ENCODE measurements around the gene RER1. TPM values are rescaled to one million over a fixed set of nuclear protein-coding genes. Genes with fewer than 3 reads are reported as not detected.

RER1 gene
- total RNA-seq, 1 experiment from 2014 or later = 110 TPM

DNA sequence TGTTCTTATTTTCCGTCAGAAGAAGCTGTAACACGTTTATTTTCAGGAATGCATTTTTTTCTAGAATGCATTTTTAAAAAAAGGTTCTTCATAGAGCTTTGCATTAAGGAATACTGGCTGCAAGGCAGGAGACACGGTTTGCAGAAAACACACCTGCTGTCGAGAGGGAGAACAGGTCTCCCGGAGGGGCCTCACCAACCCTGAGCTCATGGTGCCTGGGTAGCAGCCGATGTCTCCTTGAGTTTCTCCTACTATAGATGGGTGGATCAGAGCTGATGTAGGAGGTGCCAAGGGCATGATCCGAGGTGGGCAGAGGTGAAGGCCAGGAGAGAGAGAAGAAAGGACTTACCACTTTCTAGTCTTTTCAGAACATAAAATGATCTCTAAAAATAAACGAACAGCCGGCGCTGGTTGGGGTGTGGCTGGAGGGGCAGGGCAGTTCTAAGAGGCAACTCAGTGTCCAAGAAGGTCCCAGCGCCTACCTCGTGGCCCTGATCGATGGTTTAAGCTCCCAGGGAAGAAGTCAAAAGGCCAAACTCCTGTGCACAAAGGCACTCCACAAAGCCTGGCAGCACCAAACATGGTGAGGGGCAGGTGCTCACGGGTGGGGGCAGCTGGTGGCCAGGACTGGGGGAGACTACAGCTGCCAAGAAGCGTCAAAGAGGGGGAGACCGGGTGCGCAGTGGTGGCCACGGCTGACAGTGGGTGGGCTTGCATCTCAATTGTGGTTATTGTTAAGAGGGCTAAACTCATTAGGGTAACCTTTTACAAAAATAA, 12.5 kb upstream of the RER1 start:
- H4K8ac ChIP-seq (replicated peaks; ENCODE audit: insufficient read length, low read depth, low read length) = no peak overlapping the region
- no peak overlapping the region for H4K5ac ChIP-seq (ENCODE audit: insufficient read length, low read depth, low read length)
- H2BK20ac ChIP-seq (ENCODE audit: low read depth, low read length, poor library complexity, severe bottlenecking) = no peak overlapping the region
- no peaks in the 10 kb centered on the region; the same call in none of the 2 replicates for H3K27me3 Mint-ChIP-seq (ENCODE audit: low read depth)
- no peak overlapping the region for H2BK120ac ChIP-seq (ENCODE audit: low read depth, low read length, poor library complexity, severe bottlenecking)
- no peak for DNase-seq
- H2AK5ac ChIP-seq (ENCODE audit: insufficient read length, low read length) = no peak overlapping the region
- no peaks in the 10 kb centered on the region for H4K20me1 ChIP-seq (ENCODE audit: control insufficient read depth, insufficient read depth, insufficient read length)
- no CpG with 5 or more reads among the region's 18 CpGs for WGBS (ENCODE audit: extremely low coverage, insufficient read length, low lambda C conversion rate)
- no peak overlapping the region for H3K56ac ChIP-seq (ENCODE audit: insufficient read length, low read depth, low read length)
- H2BK12ac ChIP-seq (ENCODE audit: insufficient read length, low read depth, low read length) = no peak overlapping the region
- no peak overlapping the region for H2AFZ ChIP-seq (ENCODE audit: low read length)
- H3K79me2 ChIP-seq (ENCODE audit: insufficient read depth, low read length) = no peaks in the 10 kb centered on the region
- no peak overlapping the region for H3T11ph ChIP-seq (ENCODE audit: low read length)
- no peaks in the 10 kb centered on the region for H3K9me3 Mint-ChIP-seq
- no peak overlapping the region for H3K9ac ChIP-seq (ENCODE audit: extremely low read depth, insufficient read length, low read length)
- no peak overlapping the region for H3K4ac ChIP-seq (ENCODE audit: low read depth, low read length)
- H3K27ac ChIP-seq (ENCODE audit: insufficient read length, low read depth, low read length) = no peak overlapping the region
- H3K27ac Mint-ChIP-seq = peak overlapping the region in 2 of 3 experiments; percentile 44 to 68; a peak in 2 of 7 replicates
- no peak overlapping the region for H3K18ac ChIP-seq (ENCODE audit: insufficient read length, low read depth, low read length)
- peaks cover under 1 to 2% of the 10 kb centered on the region in 2 experiments; a peak in 1 of 4 replicates for H3K4me1 Mint-ChIP-seq
- H3K4me1 ChIP-seq (ENCODE audit: insufficient read depth, low read length) = no peaks in the 10 kb centered on the region
- H2BK5ac ChIP-seq (ENCODE audit: insufficient read length, low read length) = no peak overlapping the region
- no peak overlapping the region for H3K23ac ChIP-seq (ENCODE audit: insufficient read length, low read depth, low read length)
- no peak overlapping the region; the same call in 1 of the 2 replicates for H3K14ac ChIP-seq (ENCODE audit: insufficient read depth, low read length)
- H2BK15ac ChIP-seq (ENCODE audit: low read depth, low read length) = no peak overlapping the region
- H3K4me2 ChIP-seq (ENCODE audit: insufficient read depth, insufficient read length, low read length) = no peak overlapping the region
- H3K36me3 Mint-ChIP-seq (ENCODE audit: insufficient read depth in 1 of 3, low read depth in 3 of 3) = no peaks in the 10 kb centered on the region; a peak in 1 of 7 replicates
- H3K79me1 ChIP-seq (ENCODE audit: insufficient read depth, low read depth, low read length, poor library complexity, severe bottlenecking) = no peaks in the 10 kb centered on the region
- H3K27me3 ChIP-seq (ENCODE audit: insufficient read depth, low read length) = no peaks in the 10 kb centered on the region
- TF ChIP-seq, protein P1, sequence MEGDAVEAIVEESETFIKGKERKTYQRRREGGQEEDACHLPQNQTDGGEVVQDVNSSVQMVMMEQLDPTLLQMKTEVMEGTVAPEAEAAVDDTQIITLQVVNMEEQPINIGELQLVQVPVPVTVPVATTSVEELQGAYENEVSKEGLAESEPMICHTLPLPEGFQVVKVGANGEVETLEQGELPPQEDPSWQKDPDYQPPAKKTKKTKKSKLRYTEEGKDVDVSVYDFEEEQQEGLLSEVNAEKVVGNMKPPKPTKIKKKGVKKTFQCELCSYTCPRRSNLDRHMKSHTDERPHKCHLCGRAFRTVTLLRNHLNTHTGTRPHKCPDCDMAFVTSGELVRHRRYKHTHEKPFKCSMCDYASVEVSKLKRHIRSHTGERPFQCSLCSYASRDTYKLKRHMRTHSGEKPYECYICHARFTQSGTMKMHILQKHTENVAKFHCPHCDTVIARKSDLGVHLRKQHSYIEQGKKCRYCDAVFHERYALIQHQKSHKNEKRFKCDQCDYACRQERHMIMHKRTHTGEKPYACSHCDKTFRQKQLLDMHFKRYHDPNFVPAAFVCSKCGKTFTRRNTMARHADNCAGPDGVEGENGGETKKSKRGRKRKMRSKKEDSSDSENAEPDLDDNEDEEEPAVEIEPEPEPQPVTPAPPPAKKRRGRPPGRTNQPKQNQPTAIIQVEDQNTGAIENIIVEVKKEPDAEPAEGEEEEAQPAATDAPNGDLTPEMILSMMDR (conservative IDR thresholded peaks at IDR 0.05) = no peak
- H4K91ac ChIP-seq (ENCODE audit: insufficient read length, low read depth, low read length) = no peak overlapping the region
- H3K4me3 Mint-ChIP-seq = no peak overlapping the region
- H3K9me3 ChIP-seq (ENCODE audit: control insufficient read depth, low read depth, low read length) = no peaks in the 10 kb centered on the region
- H3K23me2 ChIP-seq (ENCODE audit: insufficient read length, low read depth, low read length, poor library complexity, severe bottlenecking) = no peaks in the 10 kb centered on the region
